GM18907 (cell line): ENCODE results near the gene GLG1.
A peak's percentile ranks its signal among the peaks of the same experiment; 100 is the strongest.
"Not testable (repeated sequence)": the region's sequence is repeated elsewhere in the genome, so short reads cannot be mapped to it uniquely, and the experiment has no call there.

Source experiments
- ATAC-seq: cut with Tn5 transposase; IDR thresholded peaks from one replicate; pipeline ENCODE4 v1.9.1; 2021; ENCODE audit warnings: mild to moderate bottlenecking, moderate library complexity; ENCODE audit not compliant: unreplicated experiment

The GLG1 gene

DNA sequence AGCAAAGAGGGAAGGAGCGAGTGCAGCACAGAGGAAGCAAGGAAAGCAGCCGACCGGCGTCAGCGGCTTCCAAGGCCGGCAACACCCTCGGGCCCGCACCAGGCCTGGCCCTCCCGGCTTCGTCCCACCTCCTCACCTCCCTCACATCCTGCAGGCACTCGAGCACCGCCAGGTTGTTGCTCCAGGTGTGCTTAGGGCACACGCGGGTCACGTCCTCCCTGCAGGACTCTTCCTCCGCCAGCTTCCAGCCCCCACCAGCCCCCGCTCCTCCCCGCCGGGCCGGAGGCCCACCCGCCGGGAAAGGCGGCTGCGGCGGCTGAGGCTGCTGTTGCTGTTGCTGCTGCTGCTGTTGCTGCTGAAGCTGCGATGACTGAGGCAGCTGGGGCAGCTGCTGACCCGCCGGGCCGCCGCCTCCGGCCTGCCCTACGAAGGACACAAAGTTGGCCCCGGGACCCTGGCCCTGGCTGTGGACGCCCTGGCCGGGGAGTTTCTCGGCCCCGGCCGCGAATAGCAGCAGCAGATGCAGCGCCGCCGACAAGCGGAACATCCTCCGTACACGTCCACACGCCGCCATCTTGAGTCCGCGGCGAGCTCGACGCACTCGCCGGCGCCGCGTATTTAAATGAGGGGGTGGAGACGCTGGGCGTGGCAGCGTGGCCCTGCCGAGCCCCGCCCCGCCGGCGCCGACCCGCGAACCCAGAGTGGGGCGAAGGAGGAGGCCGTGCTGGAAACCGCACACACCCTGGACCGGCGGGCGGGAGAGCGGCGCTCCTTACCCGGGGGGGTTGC, at the start of gene GLG1:
Gene GLG1 (minus strand): TSS at position 594 of the 789 bp plus-strand sequence. CDS start 20 bp downstream, at position 574.
- peak; percentile 96 for ATAC-seq

DNA sequence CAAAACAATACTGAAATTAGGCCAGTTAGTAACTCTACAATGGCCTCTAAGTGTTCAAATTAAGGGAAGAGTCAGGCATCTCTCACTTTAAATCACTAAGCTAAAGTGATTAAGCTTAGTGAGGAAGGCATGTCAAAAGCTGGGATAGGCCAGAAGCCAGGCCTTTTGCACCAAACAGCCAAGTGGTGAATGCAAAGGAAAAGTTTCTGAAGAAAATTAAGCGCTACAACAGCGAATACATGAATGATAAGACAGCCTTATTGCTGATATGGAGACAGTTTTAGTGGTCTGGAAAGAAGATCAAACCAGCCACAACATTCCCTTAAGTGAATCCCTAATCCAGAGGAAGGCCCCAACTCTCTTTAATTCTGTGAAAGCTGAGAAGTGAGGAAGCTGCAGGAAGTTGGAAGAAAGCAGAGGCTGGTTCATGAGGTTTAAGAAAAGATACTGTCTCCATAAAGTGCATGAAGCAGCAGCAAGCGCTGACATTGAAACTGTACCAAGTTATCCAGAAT, 47.7 kb upstream of the GLG1 start:
- no peak for ATAC-seq

DNA sequence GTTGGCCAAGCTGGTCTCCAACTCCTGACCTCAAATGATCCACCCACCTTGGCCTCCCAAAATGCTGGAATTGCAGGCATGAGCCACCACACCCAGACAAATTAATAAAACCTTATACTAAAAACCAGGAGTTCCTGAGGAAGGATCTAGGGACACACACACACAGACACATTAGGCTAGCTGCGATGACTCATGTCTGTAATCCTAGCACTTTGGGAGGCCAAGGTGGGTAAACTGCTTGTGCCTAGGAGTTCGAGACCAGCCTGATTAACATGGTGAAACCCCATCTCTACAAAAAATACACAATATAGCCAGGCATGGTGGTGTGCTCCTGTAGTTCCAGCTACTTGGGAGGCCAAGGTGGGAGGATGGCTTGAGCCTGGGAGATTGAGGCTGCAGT, 46.0 kb upstream of the GLG1 start:
- ATAC-seq, result not testable (repeated sequence)

DNA sequence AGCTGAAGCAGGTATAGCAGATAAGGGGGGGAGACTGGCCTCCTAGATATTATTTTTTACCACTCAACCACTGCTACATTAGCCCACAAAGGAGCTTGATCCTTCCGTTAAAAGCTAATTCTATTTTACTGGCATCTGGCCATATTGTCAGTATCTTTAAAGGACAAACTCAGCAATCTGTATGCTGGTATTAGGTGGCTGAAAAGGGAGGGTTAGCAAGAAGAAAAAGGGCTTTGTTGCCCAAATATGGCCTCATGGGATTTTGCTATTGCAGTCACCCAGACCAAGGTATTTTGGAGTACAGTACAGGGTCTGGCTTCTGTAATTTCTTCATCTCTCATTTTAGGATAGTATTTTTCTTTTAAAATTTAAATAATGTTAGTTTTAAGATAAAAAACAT, 45.3 kb upstream of the GLG1 start:
- no peak for ATAC-seq

DNA sequence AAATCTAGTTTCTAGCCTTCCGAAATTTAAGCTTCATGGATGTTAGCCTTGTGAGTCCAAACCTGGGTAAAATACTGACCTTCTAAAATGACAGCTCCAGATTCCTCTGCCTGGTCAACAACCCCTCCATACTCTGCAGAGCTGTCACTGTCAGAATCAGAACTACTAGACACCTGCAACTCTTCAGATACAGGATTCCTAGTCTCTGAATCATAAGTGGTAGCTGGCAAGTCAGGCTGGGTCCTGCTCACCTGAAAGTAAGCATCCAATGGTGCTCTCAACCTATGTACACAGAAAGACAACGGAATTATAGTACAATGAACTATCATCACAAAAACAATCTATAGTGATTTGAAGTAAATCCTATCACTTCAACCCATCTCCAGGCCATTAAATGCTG, 44.9 kb upstream of the GLG1 start:
- ATAC-seq, result no peak

DNA sequence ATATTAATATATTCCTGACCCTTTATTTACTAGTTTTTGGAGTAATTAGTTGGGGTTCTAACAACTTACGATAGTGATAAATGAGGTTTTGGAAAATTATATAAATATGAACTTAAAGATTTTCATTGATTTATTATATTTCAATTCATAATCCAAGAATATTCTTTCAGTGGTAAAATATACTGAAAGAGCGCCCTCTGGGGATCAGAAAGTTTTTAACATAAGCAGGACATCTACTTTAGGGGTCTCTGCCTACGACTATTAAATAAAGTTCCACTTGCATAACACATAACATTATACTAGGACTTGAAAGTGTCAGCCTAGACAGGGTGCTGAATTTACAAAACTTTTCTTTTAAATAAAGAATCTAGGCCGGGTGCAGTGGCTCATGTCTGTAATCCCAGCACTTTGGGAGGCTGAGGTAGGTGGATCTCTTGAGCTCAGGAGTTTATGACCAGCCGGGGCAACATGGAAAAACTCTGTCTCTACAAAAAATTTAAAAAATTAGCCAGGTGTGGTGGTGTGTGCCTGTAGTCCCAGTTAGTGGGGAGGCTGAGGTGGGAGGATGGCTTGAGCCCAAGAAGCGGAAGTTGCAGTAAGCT, 44.2 kb upstream of the GLG1 start:
- no peak for ATAC-seq

DNA sequence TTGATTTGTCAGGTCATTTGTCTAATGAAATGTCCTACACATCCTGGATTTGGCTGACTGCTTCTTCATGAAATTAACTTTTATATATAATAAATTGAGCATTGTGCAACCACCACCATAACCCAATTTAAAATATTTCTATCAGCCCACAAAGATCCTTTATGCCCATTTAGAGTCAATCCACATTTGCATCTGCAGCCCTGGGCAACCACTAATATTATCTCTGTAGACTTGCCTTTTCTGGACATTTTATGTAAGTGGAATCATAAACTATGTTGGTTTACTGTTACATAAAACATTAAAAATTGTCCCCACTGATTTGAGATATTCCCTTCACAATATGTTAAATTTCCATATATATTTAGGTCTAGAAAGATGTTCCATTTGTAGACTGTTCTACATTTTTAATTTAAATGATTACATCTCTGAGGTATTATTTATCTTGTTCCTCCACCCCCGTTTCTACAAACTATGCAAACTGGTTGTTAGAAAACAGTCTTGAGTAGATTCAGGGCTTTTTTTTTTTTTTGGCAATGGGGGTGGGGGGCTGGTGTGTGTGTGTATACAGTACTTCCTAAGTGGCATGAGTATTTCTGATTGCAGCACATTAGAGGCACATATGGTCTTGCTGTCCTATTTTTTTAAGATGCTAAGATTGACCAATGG, 43.1 kb upstream of the GLG1 start:
- ATAC-seq, result no peak

DNA sequence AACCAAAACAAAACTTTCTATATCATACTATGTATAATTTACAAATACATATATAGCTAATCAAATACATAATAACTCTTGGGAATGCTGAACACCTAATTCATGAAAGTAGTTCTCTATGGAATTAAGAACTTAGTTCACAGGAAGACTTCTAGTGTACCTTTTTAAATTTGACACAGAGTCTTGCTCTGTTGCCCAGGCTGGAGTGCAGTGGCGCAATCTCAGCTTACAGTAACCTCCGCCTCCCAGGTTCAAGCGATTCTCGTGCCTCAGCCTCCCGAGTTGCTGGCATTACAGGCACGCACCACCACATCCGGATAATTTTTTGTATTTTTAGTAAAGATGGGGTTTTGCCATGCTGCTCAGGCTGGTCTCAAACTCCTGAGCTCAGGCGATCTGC, 35.1 kb upstream of the GLG1 start:
- no peak for ATAC-seq

DNA sequence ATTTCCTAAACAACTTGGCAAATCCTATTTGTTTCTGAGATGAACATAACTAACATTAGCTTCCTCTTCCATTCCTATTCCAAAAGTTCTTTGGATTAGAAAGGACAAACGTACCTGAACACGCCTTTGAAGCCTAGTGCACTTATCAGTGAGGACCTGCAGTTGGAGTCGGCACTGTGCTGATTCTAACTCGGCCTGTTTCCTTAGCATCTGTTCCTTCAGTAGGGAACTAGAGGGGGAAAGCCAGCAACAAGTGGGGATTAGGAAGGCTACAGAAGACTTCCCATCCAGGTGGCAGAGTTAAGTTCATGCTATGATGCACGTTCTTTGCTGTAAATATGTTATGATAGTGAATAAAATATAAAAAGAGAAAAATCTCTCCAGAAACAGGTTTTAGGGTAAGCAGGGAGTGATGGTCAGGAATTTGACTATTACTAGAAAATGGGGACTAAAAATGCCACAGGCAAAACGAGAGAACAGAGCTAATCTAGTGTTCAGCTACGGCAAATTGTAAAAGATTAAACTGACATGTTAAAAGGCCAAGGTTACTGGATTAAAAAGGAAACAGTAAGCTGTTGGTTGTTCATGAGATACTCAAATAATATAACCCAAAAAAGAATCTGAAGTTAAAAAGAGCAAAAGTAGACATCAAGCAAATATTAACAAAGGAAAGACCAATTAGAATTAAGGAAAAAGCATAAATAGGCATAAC, 31.0 kb upstream of the GLG1 start:
- no peak for ATAC-seq

DNA sequence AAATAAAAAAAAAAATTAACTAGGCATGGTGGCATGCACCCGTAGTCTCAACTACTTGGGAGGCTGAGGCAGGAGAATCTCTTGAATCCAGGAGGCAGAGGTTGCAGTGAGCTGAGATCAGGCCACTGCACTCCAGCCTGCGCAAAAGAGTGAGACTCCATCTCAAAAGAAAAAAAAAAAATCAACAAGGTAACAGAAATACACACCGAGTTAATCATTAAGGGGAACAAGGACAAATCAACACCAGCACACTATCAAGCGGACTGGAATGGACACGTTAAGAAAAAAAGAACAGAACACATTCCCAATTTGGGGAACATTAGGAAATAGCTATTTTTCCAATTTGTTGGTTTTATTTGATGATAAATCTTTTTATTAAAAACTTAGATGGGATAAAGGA, 28.4 kb upstream of the GLG1 start:
- ATAC-seq, result no peak

DNA sequence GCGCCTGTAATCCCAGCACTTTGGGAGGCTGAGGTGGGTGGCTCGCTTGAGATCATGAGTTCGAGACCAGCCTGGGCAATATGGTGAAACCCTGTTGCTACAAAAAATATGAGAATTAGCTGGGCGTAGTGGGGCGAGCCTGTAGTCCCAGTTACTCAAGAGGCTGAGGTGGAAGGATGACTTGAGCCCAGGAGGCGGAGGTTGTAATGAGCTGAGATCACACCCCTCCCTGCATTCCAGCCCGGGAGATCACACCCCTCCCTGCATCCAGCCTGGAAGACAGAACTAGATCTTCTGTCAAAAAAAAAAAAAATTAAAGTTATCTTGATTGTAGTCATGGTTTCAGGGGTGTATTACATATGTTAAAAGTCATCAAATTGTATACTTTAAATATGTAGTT, 26.8 kb upstream of the GLG1 start:
- ATAC-seq, result no peak

DNA sequence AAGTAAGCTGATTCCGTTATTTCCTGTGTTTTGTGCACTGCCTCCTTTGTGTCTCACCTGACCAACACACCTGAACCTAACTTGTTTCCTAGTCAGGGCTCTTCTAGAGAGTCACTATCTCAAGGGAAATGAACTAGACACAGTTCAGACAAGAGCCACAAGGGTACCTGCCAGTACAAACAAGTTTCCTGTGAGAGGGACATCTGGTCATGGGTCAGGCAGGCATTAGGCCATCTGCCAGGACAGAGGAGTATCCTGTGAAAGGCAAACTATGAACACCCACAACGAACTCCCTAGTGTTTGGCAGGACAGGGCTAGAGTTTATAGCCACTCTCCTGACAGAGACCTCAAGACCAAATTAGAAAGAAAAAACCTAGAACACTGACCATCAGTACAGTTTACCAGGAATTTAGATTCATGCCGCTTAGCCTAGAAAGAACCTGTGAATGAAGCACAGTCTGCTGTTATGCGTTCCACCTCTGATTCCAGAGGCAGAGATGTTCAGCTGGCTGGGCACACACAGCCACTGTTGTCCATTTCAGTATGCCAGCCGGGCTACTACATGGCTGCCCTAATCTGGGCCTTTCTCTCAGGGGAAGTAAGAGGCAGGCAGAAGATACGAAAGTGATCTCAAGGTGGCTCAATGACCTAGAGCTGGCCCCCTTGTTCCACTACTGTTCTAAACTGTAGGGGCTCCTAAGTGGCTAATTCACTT, 20.7 kb upstream of the GLG1 start:
- no peak for ATAC-seq

DNA sequence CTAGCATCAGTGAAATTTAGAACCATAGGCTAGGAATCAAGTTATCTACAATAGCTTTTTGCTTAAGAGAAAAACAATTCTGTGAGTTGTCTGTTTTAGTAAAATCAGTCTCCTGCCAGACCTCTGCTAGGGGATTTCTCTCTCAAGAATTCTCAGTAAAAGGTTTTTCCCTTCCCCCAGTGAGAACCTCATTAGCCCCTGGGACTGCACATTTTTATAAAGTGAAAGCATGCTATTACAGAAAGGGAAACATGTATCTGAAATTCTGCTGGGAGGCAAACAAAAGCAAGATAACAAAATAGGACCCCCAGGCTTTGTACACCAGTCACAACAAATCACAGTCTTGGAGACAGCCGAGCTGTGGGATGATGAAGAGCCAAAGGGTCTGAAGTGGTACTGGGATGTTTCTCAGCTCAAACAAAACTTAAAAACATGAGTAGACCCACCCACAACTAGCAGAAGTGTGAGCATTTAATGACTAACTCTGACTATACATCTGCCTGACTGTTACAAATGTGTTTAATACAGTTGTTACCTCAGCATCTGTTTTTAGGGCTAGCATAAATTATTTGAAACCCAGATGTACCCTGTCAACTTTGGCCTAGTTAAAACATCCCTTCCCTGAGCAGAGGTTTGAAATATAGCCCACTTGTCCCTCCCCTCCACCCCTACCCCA, 20.0 kb upstream of the GLG1 start:
- no peak for ATAC-seq

DNA sequence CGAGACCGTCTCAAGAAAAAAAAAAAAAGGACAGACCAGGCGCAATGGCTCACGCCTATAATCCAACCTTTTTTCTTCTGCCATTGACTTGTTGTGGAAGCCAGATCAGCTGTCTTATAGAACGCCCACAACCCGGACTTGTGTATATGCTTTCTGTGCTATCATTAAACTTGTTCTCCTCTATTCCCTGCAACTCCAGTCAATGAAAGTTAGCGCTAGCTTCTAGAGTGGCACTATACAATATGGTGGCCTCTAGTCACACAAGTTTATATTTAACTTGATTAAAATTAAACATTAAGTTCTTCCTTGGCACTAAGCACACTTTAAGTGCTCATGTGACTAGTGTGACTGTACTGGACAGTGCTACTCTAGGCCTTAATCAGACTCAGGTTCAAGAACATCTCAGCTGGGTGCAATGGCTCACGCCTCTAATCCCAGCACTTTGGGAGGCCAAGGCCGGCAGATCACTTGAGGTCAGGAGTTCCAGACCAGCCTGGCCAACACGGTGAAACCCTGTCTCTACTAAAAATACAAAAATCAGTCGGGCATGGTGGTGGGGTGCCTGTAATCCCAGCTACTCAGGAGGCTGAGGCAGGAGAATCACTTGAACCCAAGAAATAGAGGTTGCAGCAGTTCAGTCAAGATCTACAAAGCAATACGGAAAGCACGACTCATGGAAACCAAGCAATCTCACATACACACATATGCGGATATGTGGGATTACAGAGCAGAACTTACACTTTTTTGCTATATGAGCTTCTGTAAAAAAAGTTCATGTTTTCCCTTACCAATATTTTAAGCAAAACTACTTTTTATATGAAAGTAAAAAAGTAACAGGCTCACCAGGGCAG, 18.8 kb upstream of the GLG1 start:
- ATAC-seq, result no peak

DNA sequence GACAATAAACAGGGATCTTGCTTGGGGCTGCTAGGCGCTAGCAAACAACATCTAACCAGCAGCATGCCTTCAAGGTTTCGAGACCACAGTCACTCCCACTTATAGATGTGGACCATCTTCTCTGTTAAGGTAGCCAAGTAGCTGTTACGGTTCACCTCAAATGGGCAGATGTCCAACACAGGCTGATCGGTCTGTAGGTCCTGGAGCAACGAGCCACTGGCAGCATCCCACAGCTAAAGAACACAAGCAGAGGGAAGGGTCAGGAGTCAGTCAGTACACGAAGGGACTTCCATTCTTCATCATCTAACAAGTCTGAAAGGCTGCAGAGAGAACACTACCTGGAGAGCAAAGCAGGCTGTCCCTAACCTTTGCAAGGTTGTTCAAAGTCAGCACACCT, 16.9 kb upstream of the GLG1 start:
- no peak for ATAC-seq

DNA sequence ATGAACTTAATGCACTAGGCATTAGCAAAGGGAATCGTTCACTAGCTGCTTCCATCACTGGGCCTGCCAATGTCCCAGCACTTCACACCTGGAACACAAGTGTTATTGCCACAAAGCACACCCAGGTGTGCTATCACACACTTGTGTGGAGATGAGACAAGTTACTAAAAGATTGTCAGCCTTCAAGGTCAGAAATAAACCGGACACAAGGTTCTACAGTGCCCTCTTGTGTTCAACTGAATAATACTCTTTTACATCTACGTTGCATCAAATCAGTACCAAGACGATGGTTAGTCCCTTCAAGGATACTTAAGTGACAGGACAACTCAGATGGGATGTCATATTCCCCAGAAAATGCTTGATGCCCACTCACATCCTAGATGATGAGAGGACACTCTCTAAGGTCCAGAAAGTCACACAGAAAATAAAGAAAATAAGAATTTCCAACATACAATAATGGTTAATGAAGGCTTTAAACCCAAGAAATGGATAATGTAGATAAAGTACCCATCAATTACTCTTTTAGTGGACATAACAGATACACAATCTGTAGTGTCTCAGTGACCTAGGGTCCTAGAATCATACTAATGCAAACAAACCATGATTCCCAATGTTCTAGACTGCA, 16.4 kb upstream of the GLG1 start:
- no peak for ATAC-seq

DNA sequence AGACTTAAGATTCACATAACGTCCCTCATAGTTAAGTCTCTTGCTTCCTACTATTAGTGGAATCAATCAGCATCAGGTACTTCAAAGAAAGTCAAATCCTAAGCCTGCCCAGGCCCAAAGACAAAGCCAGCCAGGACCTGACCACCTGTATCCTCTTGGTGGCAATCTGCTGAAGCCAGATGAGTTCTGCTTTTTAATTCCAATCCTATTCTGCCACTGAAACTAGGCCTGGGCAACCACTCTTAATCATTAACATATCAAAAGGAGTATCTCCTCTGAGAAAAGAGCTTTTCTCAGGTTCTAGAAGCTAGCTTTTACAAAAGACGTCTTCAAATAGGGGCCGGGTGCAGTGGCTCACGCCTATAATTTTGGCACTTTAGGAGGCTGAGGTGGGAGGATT, 15.1 kb upstream of the GLG1 start:
- ATAC-seq, result no peak

DNA sequence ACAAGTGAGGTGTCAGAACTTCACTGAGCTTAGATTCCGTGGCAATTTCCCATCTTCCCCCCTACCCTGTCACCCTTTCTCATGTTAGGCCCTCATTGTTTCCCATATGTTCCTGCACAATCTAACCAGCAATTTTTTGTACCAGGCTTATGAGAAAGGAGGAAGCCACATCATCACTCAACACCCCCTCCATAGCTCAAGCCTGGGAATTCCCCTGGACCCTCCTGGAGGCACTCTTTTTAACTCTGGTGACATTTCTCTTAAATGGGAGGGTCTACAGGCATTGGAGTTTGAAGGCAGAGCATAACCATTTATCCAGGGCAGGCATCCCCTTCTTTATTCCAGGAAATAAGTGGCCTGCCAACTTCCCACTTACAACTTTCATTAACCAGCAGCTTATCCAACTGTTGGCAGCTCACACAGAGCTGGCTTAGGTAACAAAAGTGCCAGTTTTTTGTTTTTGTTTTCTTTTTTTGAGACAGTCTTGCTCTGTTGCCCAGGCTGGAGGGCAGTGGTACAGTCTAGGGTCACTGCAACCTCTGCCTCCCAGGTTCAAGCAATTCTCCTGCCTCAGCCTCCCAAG, 10.4 kb upstream of the GLG1 start:
- no peak for ATAC-seq
